ENCODE data around the gene SLC49A3. TPM values are rescaled to one million over a fixed set of nuclear protein-coding genes. Genes with fewer than 3 reads are reported as not detected.

The SLC49A3 gene
- total and polyA plus RNA-seq, 2 of the 4 experiments (the other 2 are of a cell fraction): under 0.01 to 0.32 TPM

GRCh38 chr4:653080-653821, 35.7 kb downstream of the SLC49A3 start:
- Histone ChIP-seq H2AFZ (replicated peaks; ENCODE audit: low read length, poor library complexity) (no peak overlapping the region), H3K9me1 (ENCODE audit: insufficient read depth, low read length) (no peaks in the 10 kb centered on the region), H3K36me3 (ENCODE audit: control insufficient read depth, insufficient read depth, low read length) (no peaks in the 10 kb centered on the region), H3K79me1 (ENCODE audit: low read depth in 1 of 2, low read length in 2 of 2) (no peaks in the 10 kb centered on the region), H3K4me3 (ENCODE audit: insufficient read depth, low read depth, low read length) (no peak overlapping the region), H2AK9ac (replicated peaks; ENCODE audit: low read depth, low read length, poor library complexity) (no peak overlapping the region), H2AK5ac (ENCODE audit: low read depth, low read length) (no peak overlapping the region), H3K9ac (ENCODE audit: low read depth, low read length) (no peak overlapping the region), H2BK120ac (ENCODE audit: low read depth, low read length) (no peak overlapping the region), H3K4me1 (ENCODE audit: control insufficient read depth, insufficient read depth, low read length) (no peaks in the 10 kb centered on the region), H3K4ac (ENCODE audit: low read depth, low read length) (no peak overlapping the region), H2BK20ac (ENCODE audit: low read depth, low read length) (no peak overlapping the region), H3K23ac (ENCODE audit: low read depth, low read length) (no peak overlapping the region), H3K18ac (ENCODE audit: low read depth, low read length) (no peak overlapping the region), H4K20me1 (ENCODE audit: insufficient read depth, low read length) (no peaks in the 10 kb centered on the region), H4K91ac (ENCODE audit: insufficient read depth, low read depth, low read length) (no peak overlapping the region), H4K5ac (ENCODE audit: low read depth, low read length) (no peak overlapping the region), H3K27ac (ENCODE audit: insufficient read depth, low read length) (no peak overlapping the region), H3K56ac (ENCODE audit: extremely low read depth, insufficient read depth, low read length) (no peak overlapping the region), H2BK15ac (ENCODE audit: low read depth, low read length) (no peak overlapping the region), H3K9me3 (ENCODE audit: control insufficient read depth, insufficient read depth, low read length) (peaks cover 7% of the 10 kb centered on the region), H2BK5ac (ENCODE audit: low read depth, low read length, poor library complexity, severe bottlenecking) (no peak overlapping the region), H3K4me2 (ENCODE audit: low read depth, low read length) (no peak overlapping the region), H3K14ac (replicated peaks; ENCODE audit: low read depth, low read length) (no peak overlapping the region), H4K8ac (ENCODE audit: low read depth in 2 of 2, low read length in 2 of 2) (no peak overlapping the region), H3K27me3 (ENCODE audit: control insufficient read depth, insufficient read depth, low read length) (peaks cover 11% of the 10 kb centered on the region; the same call in 1 of the 2 replicates)
- TF ChIP-seq USF2 (IDR thresholded peaks at IDR 0.05; ENCODE audit: low read depth, low read length) (no peak), RAD21 (IDR thresholded peaks at IDR 0.05; ENCODE audit: low read length) (no peak), MAZ (IDR thresholded peaks at IDR 0.05; ENCODE audit: borderline replicate concordance, low read depth, low read length) (no peak), POLR2A (IDR thresholded peaks at IDR 0.05; ENCODE audit: low read depth, low read length) (no peak), RFX5 (IDR thresholded peaks at IDR 0.05; ENCODE audit: low read depth, low read length) (no peak), NFE2L2 (IDR thresholded peaks at IDR 0.05; ENCODE audit: low read depth, low read length) (no peak), CHD1 (IDR thresholded peaks at IDR 0.05; ENCODE audit: low read depth, low read length) (no peak), SMC3 (IDR thresholded peaks at IDR 0.05; ENCODE audit: low read depth, low read length) (no peak), FOS (IDR thresholded peaks at IDR 0.05; ENCODE audit: low read depth, low read length) (no peak), BHLHE40 (IDR thresholded peaks at IDR 0.05; ENCODE audit: low read depth, low read length) (no peak), MXI1 (IDR thresholded peaks at IDR 0.05; ENCODE audit: borderline replicate concordance, low read depth, low read length) (no peak), CEBPB (IDR thresholded peaks at IDR 0.05; ENCODE audit: low read depth, low read length) (no peak), RCOR1 (IDR thresholded peaks at IDR 0.05; ENCODE audit: insufficient replicate concordance, low read length) (no peak), MAFK (IDR thresholded peaks at IDR 0.05; ENCODE audit: low read depth, low read length) (no peak)
- TF ChIP-seq, protein P1, sequence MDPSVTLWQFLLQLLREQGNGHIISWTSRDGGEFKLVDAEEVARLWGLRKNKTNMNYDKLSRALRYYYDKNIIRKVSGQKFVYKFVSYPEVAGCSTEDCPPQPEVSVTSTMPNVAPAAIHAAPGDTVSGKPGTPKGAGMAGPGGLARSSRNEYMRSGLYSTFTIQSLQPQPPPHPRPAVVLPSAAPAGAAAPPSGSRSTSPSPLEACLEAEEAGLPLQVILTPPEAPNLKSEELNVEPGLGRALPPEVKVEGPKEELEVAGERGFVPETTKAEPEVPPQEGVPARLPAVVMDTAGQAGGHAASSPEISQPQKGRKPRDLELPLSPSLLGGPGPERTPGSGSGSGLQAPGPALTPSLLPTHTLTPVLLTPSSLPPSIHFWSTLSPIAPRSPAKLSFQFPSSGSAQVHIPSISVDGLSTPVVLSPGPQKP (IDR thresholded peaks at IDR 0.05; ENCODE audit: borderline replicate concordance, low read depth, low read length): no peak
- TF ChIP-seq, protein P2, sequence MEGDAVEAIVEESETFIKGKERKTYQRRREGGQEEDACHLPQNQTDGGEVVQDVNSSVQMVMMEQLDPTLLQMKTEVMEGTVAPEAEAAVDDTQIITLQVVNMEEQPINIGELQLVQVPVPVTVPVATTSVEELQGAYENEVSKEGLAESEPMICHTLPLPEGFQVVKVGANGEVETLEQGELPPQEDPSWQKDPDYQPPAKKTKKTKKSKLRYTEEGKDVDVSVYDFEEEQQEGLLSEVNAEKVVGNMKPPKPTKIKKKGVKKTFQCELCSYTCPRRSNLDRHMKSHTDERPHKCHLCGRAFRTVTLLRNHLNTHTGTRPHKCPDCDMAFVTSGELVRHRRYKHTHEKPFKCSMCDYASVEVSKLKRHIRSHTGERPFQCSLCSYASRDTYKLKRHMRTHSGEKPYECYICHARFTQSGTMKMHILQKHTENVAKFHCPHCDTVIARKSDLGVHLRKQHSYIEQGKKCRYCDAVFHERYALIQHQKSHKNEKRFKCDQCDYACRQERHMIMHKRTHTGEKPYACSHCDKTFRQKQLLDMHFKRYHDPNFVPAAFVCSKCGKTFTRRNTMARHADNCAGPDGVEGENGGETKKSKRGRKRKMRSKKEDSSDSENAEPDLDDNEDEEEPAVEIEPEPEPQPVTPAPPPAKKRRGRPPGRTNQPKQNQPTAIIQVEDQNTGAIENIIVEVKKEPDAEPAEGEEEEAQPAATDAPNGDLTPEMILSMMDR (conservative IDR thresholded peaks at IDR 0.05; ENCODE audit: low read depth, low read length): no peak
- intact Hi-C loops (cut with micrococcal nuclease): no loop called here
- CTCF ChIA-PET: no interaction called here
- no TSS peak for BruUV-seq (replicated peaks)
- POLR2A ChIA-PET (ENCODE audit: unreplicated experiment): no interaction called here
- dilution Hi-C loops (cut with HindIII; ENCODE audit: low sequenced_read_pairs, unreplicated experiment): no loop called here
- no peak for DNase-seq
- in situ Hi-C loops (cut with MboI; ENCODE audit: low sequenced_read_pairs): no loop called here
- ATAC-seq (ENCODE audit: low read depth): no peak
- 83% methylated on average over 26 of the region's 35 CpGs; no CpG with 5 or more reads in 1 of the 2 experiments for WGBS, 2 experiments (ENCODE audit: extremely low coverage in 2 of 2, insufficient read length in 1 of 2)
